HEK293T (cell line): ENCODE measurements around the gene PIGBOS1.

Experiments
- CTCF ChIA-PET: fragments of 350-600 bp; formaldehyde crosslinking; extraction: SDS; loops from one replicate; lab custom pipeline; 2021; ENCODE audit warnings: antibody characterized with exemption, inconsistent platforms; lab: Yijun Ruan, JAX
- POLR2A ChIA-PET: fragments of 350-600 bp; formaldehyde crosslinking; extraction: SDS; loops from one replicate; lab custom pipeline; 2020; ENCODE audit warnings: antibody characterized with exemption, inconsistent platforms; lab: Yijun Ruan, JAX
- DNase-seq: peaks from one replicate; pipeline ENCODE4 v3.0.0; 2012; ENCODE audit warnings: mixed read lengths; ENCODE audit errors: extremely low spot score
- ARNT ChIP-seq: fragments of 450-650 bp; IDR thresholded peaks from 2 replicates; pipeline ENCODE4 v1.6.1; 2017; ENCODE audit warnings: mild to moderate bottlenecking
- BHLHE40 ChIP-seq: fragments of 450-650 bp; IDR thresholded peaks from 2 replicates; pipeline ENCODE4 v1.6.1; 2016; ENCODE audit warnings: mild to moderate bottlenecking, moderate library complexity, borderline replicate concordance
- CTBP1 ChIP-seq: fragments of 450-650 bp; IDR thresholded peaks from 2 replicates; pipeline ENCODE4 v1.6.1; 2016; ENCODE audit warnings: borderline replicate concordance
- ELF4 ChIP-seq: fragments of 450-650 bp; IDR thresholded peaks from 2 replicates; pipeline ENCODE4 v1.6.1; 2017; ENCODE audit warnings: antibody characterized with exemption
- FOXA1 ChIP-seq: fragments of 450-650 bp; IDR thresholded peaks from 2 replicates; pipeline ENCODE4 v1.6.1; 2016; ENCODE audit warnings: mild to moderate bottlenecking
- FOXK2 ChIP-seq: fragments of 450-650 bp; IDR thresholded peaks from 2 replicates; pipeline ENCODE4 v1.6.1; 2016; ENCODE audit warnings: mild to moderate bottlenecking
- FOXM1 ChIP-seq: fragments of 450-650 bp; IDR thresholded peaks from 2 replicates; pipeline ENCODE4 v1.6.1; 2017; ENCODE audit warnings: mild to moderate bottlenecking, borderline replicate concordance
- HDGF ChIP-seq: fragments of 450-650 bp; IDR thresholded peaks from 2 replicates; pipeline ENCODE4 v1.6.1; 2017; ENCODE audit warnings: antibody characterized with exemption, borderline replicate concordance
- L3MBTL2 ChIP-seq: fragments of 450-650 bp; conservative IDR thresholded peaks from 2 replicates; pipeline ENCODE4 v1.6.1; 2016; ENCODE audit warnings: mild to moderate bottlenecking
- LEF1 ChIP-seq: fragments of 450-650 bp; IDR thresholded peaks from 2 replicates; pipeline ENCODE4 v1.6.1; 2017; ENCODE audit warnings: mild to moderate bottlenecking, borderline replicate concordance
- NFRKB ChIP-seq: fragments of 450-650 bp; IDR thresholded peaks from 2 replicates; pipeline ENCODE4 v1.6.1; 2016; ENCODE audit warnings: mild to moderate bottlenecking, moderate library complexity
- PKNOX1 ChIP-seq: fragments of 450-650 bp; IDR thresholded peaks from 2 replicates; pipeline ENCODE4 v1.6.1; 2016
- SP1 ChIP-seq: fragments of 450-650 bp; IDR thresholded peaks from 2 replicates; pipeline ENCODE4 v1.6.1; 2017
- SUZ12 ChIP-seq: fragments of 450-650 bp; IDR thresholded peaks from 2 replicates; pipeline ENCODE4 v1.6.1; 2016; ENCODE audit warnings: mild to moderate bottlenecking
- TARDBP ChIP-seq: fragments of 450-650 bp; IDR thresholded peaks from 2 replicates; pipeline ENCODE4 v1.6.1; 2016
- ZNF384 ChIP-seq: fragments of 450-650 bp; IDR thresholded peaks from 2 replicates; pipeline ENCODE4 v1.6.1; 2016

PIGBOS1 gene

GRCh38 chr15:55279746-55280351, 39.1 kb downstream of the PIGBOS1 start:
- DNase-seq: no peak
- CTCF ChIA-PET: no interaction called here
- POLR2A ChIA-PET: no interaction called here
- no peak for TF ChIP-seq HDGF
- TF ChIP-seq ELF4: no peak
- no peak for TF ChIP-seq BHLHE40
- no peak for TF ChIP-seq TARDBP
- no peak for TF ChIP-seq FOXK2
- TF ChIP-seq LEF1: no peak
- no peak for TF ChIP-seq ZNF384
- TF ChIP-seq FOXM1: no peak
- no peak for TF ChIP-seq CTBP1
- TF ChIP-seq FOXA1: no peak
- no peak for TF ChIP-seq PKNOX1
- TF ChIP-seq ARNT: no peak

GRCh38 chr15:55279100-55279745, 39.7 kb downstream of the PIGBOS1 start:
- ChIA-PET POLR2A (no interaction called here), CTCF (no interaction called here)
- no peak for TF ChIP-seq PKNOX1
- no peak for TF ChIP-seq CTBP1
- no peak for TF ChIP-seq HDGF
- no peak for TF ChIP-seq FOXM1
- no peak for TF ChIP-seq NFRKB
- no peak for TF ChIP-seq ARNT
- no peak for TF ChIP-seq TARDBP
- TF ChIP-seq FOXA1: no peak
- no peak for DNase-seq

GRCh38 chr15:55277715-55278114, 41.2 kb downstream of the PIGBOS1 start:
- DNase-seq: no peak
- POLR2A ChIA-PET: no interaction called here
- CTCF ChIA-PET: no interaction called here
- TF ChIP-seq FOXM1 (no peak), ARNT (no peak), ELF4 (no peak), HDGF (no peak), TARDBP (no peak)

- no peak for TF ChIP-seq L3MBTL2
- TF ChIP-seq BHLHE40: no peak
- no peak for TF ChIP-seq FOXA1
- no peak for TF ChIP-seq LEF1
- TF ChIP-seq HDGF: no peak
- TF ChIP-seq FOXK2: no peak
- no peak for TF ChIP-seq PKNOX1
- TF ChIP-seq ZNF384: no peak
- TF ChIP-seq ELF4: no peak
- TF ChIP-seq SP1: no peak
- no peak for TF ChIP-seq SUZ12
- no peak for TF ChIP-seq ARNT
- no peak for TF ChIP-seq CTBP1
- no peak for TF ChIP-seq NFRKB
- TF ChIP-seq TARDBP: no peak
- no peak for TF ChIP-seq FOXM1
- no peak for DNase-seq
- POLR2A ChIA-PET: no interaction called here
- CTCF ChIA-PET: no interaction called here
These were observed 41.8 kb downstream of the PIGBOS1 start for GRCh38 chr15:55277116-55277564.

GRCh38 chr15:55276324-55276723, 42.6 kb downstream of the PIGBOS1 start:
- ChIA-PET CTCF (no interaction called here), POLR2A (no interaction called here)
- TF ChIP-seq LEF1 (no peak), FOXA1 (no peak), FOXM1 (no peak), NFRKB (no peak), ELF4 (no peak), ARNT (no peak), PKNOX1 (no peak), HDGF (no peak), CTBP1 (no peak), SP1 (no peak), SUZ12 (no peak), ZNF384 (no peak), TARDBP (no peak), L3MBTL2 (no peak), FOXK2 (no peak), BHLHE40 (no peak)
- DNase-seq: no peak
